Endothelial cell of umbilical vein (primary cell): ENCODE measurements around the gene RYR3. TPM values are rescaled to one million over a fixed set of nuclear protein-coding genes. Genes with fewer than 3 reads are reported as not detected.

Experiments used
- BruUV-seq: library from RNA; stranded (reverse); fragments of 400-500 nt; replicated peaks from 2 replicates; lab custom pipeline; 2021; lab: Mats Ljungman, UMichigan
- CTCF ChIA-PET: fragments of 300-600, 350-600 bp; sonication (Branson Sonifier 250); formaldehyde crosslinking; loops from one replicate; lab custom pipeline; 2021; ENCODE audit warnings: antibody characterized with exemption, inconsistent platforms; lab: Charles Lee
- POLR2A ChIA-PET: fragments of 300-600, 350-600 bp; sonication (Branson Sonifier 250); formaldehyde crosslinking; loops from one replicate; lab custom pipeline; 2021; ENCODE audit warnings: antibody characterized with exemption, inconsistent platforms; lab: Charles Lee
- DNase-seq: peaks from one replicate; pipeline ENCODE4 v3.0.0-alpha.2; 2011; ENCODE audit warnings: low read depth, low spot score
- FAIRE-seq: peaks from 2 replicates; lab custom pipeline; 2011; peaks lifted over from hg19 to GRCh38; lab: Jason Lieb, UNC
- H2AFZ ChIP-seq: 2 replicates; pipeline ENCODE4 v1.6.0; 2012; ENCODE audit warnings: low read depth, low read length, control low read depth, inconsistent platforms
- H3K27ac ChIP-seq: 2 replicates; pipeline ENCODE4 v1.5.1; 2011; ENCODE audit warnings: low read depth, mild to moderate bottlenecking, control low read depth, low read length, moderate library complexity; ENCODE audit not compliant: insufficient read depth
- H3K27me3 ChIP-seq, 2 experiments: 2 replicates each; pipeline versions ENCODE4 v1.6.0 to v1.6.1; 2011; ENCODE audit warnings: low read length in 2 of 2, mixed read lengths in 1 of 2; ENCODE audit not compliant: control insufficient read depth in 2 of 2, insufficient read depth in 2 of 2
- H3K36me3 ChIP-seq, 2 experiments: 2 replicates in 1 of 2; 3 replicates in 1 of 2; pipeline ENCODE4 v1.5.1; 2011; ENCODE audit warnings: low read length in 2 of 2, mild to moderate bottlenecking in 1 of 2, moderate library complexity in 1 of 2; ENCODE audit not compliant: control insufficient read depth in 2 of 2, insufficient read depth in 2 of 2; ENCODE audit errors: extremely low read depth in 1 of 2
- H3K4me1 ChIP-seq: 3 replicates; pipeline ENCODE4 v1.5.1; 2011; ENCODE audit warnings: mild to moderate bottlenecking, low read length; ENCODE audit not compliant: control insufficient read depth, insufficient read depth; ENCODE audit errors: extremely low read depth
- H3K4me2 ChIP-seq: 2 replicates; pipeline ENCODE4 v1.6.1; 2011; ENCODE audit warnings: low read length, control low read depth, mixed read lengths; ENCODE audit not compliant: insufficient read depth
- H3K4me3 ChIP-seq, 3 experiments: fragments of 200-600 bp in 1 of 3; sonication (generic), shearing (Covaris generic) in 1 of 3; replicated peaks in 1 of 3; 2 replicates each; pipeline ENCODE4 v1.5.1; 2011 to 2016; ENCODE audit warnings: control low read depth in 3 of 3, low read length in 3 of 3, mild to moderate bottlenecking in 2 of 3, inconsistent platforms in 1 of 3, low read depth in 1 of 3, moderate library complexity in 1 of 3; ENCODE audit not compliant: insufficient read depth in 1 of 3
- H3K79me2 ChIP-seq: 2 replicates; pipeline ENCODE4 v1.6.0; 2012; ENCODE audit warnings: low read length, inconsistent platforms; ENCODE audit not compliant: control insufficient read depth, insufficient read depth
- H3K9ac ChIP-seq: replicated peaks from 2 replicates; pipeline ENCODE3; 2011; ENCODE audit warnings: low read length, control low read depth; ENCODE audit not compliant: insufficient read depth; ENCODE audit errors: extremely low read depth
- H3K9me1 ChIP-seq: replicated peaks from 3 replicates; pipeline ENCODE4 v1.6.0; 2011; ENCODE audit warnings: mild to moderate bottlenecking, low read length; ENCODE audit not compliant: control insufficient read depth, insufficient read depth; ENCODE audit errors: extremely low read depth
- H3K9me3 ChIP-seq: replicated peaks from 2 replicates; pipeline ENCODE4 v1.5.1; 2012; ENCODE audit warnings: low read length, inconsistent platforms; ENCODE audit not compliant: control insufficient read depth, insufficient read depth
- H4K20me1 ChIP-seq: replicated peaks from 2 replicates; pipeline ENCODE3; 2011; ENCODE audit warnings: mild to moderate bottlenecking, low read length; ENCODE audit not compliant: control insufficient read depth, insufficient read depth; ENCODE audit errors: extremely low read depth
- EZH2 ChIP-seq: IDR thresholded peaks from 2 replicates; pipeline ENCODE4 v1.6.1; 2012; ENCODE audit warnings: borderline replicate concordance, low read depth, mild to moderate bottlenecking, moderate library complexity, low read length, inconsistent platforms; ENCODE audit not compliant: severe bottlenecking
- FOS ChIP-seq: IDR thresholded peaks from 2 replicates; pipeline ENCODE4 v1.6.1; 2011; ENCODE audit warnings: mild to moderate bottlenecking, low read length, moderate library complexity, borderline replicate concordance; ENCODE audit not compliant: insufficient read depth
- GATA2 ChIP-seq: IDR thresholded peaks from 2 replicates; pipeline ENCODE4 v1.7.0; 2011; ENCODE audit warnings: low read depth, mild to moderate bottlenecking, moderate library complexity, mixed read lengths, low read length; ENCODE audit not compliant: insufficient read length, insufficient read depth
- JUN ChIP-seq: IDR thresholded peaks from 2 replicates; pipeline ENCODE4 v1.6.1; 2011; ENCODE audit warnings: borderline replicate concordance, low read depth; ENCODE audit not compliant: insufficient read length, insufficient read depth
- MYC ChIP-seq: IDR thresholded peaks from one replicate; pipeline ENCODE4 v1.6.1; 2011; ENCODE audit warnings: mild to moderate bottlenecking, low read depth, low read length
- POLR2A ChIP-seq: IDR thresholded peaks from 2 replicates; pipeline ENCODE4 v1.6.1; 2012; ENCODE audit warnings: low read depth, mild to moderate bottlenecking, control low read depth, low read length
- POLR2AphosphoS5 ChIP-seq: IDR thresholded peaks from 2 replicates; pipeline ENCODE4 v1.6.1; 2012; ENCODE audit warnings: low read depth, mild to moderate bottlenecking, control low read depth, low read length, moderate library complexity; ENCODE audit not compliant: insufficient read depth
- dilution Hi-C: fragments of 300-500 bp; cut with MboI; formaldehyde crosslinking; loops from one replicate; pipeline ENCODE4 v1.15.0; 2019; ENCODE audit warnings: low sequenced_read_pairs; ENCODE audit not compliant: extremely low pct_ligation_motif_present
- intact Hi-C: fragments of 100-400 bp; cut with micrococcal nuclease; formaldehyde crosslinking; loops from one replicate; pipeline ENCODE4 v1.10.0; 2022
- polyA plus RNA-seq, 4 experiments: library from polyadenylated mRNA; depleted of rRNA in 3 of 4; stranded (reverse) in 3 of 4; unstranded in 1 of 4; fragments of >200 nt; gene quantifications; 2 replicates each; pipeline versions ENCODE4 v1.2.1 to v1.2.3, GENCODE V29; 2011 to 2012; ENCODE audit warnings: missing spikeins in 1 of 4
- total RNA-seq: library from RNA; stranded (reverse); gene quantifications from 2 replicates; pipeline ENCODE4 v1.2.3, GENCODE V29; 2021
- TF ChIP-seq, protein P1 (sequence below): IDR thresholded peaks from 2 replicates; pipeline ENCODE4 v1.6.1; 2011; ENCODE audit not compliant: insufficient read depth, insufficient read length
- TF ChIP-seq, protein P2 (sequence below), 2 donors: IDR thresholded peaks; 1 replicate in 1 of 2; 2 replicates in 1 of 2; pipeline ENCODE4 v1.5.1; 2011; ENCODE audit warnings: low read length in 2 of 2, mild to moderate bottlenecking in 2 of 2, moderate library complexity in 2 of 2, control low read depth in 1 of 2, inconsistent platforms in 1 of 2, low read depth in 1 of 2; ENCODE audit not compliant: insufficient read depth in 1 of 2; ENCODE audit errors: extremely low read depth in 1 of 2

Gene RYR3
- total and polyA plus RNA-seq, 2 donors (not counting 3 experiments of a cell fraction or from before 2014, with no cell fraction given) = not detected

DNA sequence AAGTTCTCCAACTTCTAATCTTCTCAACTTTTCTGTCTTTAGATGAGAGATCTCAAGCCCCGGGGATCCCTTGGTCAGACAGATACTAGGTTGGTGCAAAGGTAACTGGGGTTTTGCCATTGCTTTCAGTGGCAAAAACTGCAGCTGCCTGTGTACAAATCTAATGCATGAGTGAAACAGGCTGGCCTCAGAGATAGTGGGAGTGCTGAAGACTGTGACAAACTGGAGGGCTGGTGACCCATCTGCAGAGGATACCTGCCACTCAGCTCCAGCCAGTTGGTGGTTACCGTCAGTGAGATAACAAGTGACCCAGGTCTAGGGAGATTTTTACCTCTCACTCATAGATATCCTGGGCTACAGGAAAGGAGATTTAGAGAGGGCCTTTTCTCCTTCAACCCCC lies 85.7 kb downstream of the RYR3 start:
- H3K79me2 ChIP-seq = no peaks in the 10 kb centered on the region
- H3K4me1 ChIP-seq = no peaks in the 10 kb centered on the region
- FAIRE-seq = no peak
- no peak overlapping the region for H3K27ac ChIP-seq
- ChIA-PET CTCF (no interaction called here), POLR2A (no interaction called here)
- no peak for DNase-seq
- no TSS peak for BruUV-seq
- H3K9me1 ChIP-seq = no peaks in the 10 kb centered on the region
- no peaks in the 10 kb centered on the region for H4K20me1 ChIP-seq
- TF ChIP-seq, protein P1, sequence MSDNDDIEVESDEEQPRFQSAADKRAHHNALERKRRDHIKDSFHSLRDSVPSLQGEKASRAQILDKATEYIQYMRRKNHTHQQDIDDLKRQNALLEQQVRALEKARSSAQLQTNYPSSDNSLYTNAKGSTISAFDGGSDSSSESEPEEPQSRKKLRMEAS = no peak
- TF ChIP-seq, protein P2, sequence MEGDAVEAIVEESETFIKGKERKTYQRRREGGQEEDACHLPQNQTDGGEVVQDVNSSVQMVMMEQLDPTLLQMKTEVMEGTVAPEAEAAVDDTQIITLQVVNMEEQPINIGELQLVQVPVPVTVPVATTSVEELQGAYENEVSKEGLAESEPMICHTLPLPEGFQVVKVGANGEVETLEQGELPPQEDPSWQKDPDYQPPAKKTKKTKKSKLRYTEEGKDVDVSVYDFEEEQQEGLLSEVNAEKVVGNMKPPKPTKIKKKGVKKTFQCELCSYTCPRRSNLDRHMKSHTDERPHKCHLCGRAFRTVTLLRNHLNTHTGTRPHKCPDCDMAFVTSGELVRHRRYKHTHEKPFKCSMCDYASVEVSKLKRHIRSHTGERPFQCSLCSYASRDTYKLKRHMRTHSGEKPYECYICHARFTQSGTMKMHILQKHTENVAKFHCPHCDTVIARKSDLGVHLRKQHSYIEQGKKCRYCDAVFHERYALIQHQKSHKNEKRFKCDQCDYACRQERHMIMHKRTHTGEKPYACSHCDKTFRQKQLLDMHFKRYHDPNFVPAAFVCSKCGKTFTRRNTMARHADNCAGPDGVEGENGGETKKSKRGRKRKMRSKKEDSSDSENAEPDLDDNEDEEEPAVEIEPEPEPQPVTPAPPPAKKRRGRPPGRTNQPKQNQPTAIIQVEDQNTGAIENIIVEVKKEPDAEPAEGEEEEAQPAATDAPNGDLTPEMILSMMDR (IDR thresholded peaks at IDR 0.05; ENCODE audit: extremely low read depth in 1 of 2, insufficient read depth in 1 of 2, low read depth in 1 of 2, low read length in 2 of 2) = no peak
- no peak for TF ChIP-seq FOS
- no peak for TF ChIP-seq MYC
- TF ChIP-seq POLR2AphosphoS5 = no peak
- TF ChIP-seq JUN = no peak
- no peak for TF ChIP-seq POLR2A
- no peak for TF ChIP-seq EZH2
- no peak for TF ChIP-seq GATA2
- no peak overlapping the region for H3K4me2 ChIP-seq
- H3K9me3 ChIP-seq = no peaks in the 10 kb centered on the region
- intact Hi-C loops = no loop called here
- no peaks in the 10 kb centered on the region for H3K36me3 ChIP-seq
- no peak overlapping the region for H2AFZ ChIP-seq
- dilution Hi-C loops = no loop called here
- no peak overlapping the region for H3K9ac ChIP-seq
- H3K27me3 ChIP-seq = no peaks in the 10 kb centered on the region
- H3K4me3 ChIP-seq = no peak overlapping the region
